Karpas-422 (cell line): ENCODE results near the gene CRABP2. TPM values are rescaled to one million over a fixed set of nuclear protein-coding genes. Genes with fewer than 3 reads are reported as not detected.

Source experiments
- DNase-seq: peaks from one replicate; pipeline ENCODE4 v3.0.0-alpha.2; 2015
- H2AFZ ChIP-seq: fragments of 200-600 bp; sonication (generic); 2 replicates; pipeline ENCODE4 v1.6.1; 2014; ENCODE audit warnings: antibody characterized with exemption, low read length, mixed read lengths
- H3K27ac ChIP-seq: fragments of 200-600 bp; sonication (generic); 2 replicates; pipeline ENCODE4 v1.5.1; 2014; ENCODE audit warnings: mild to moderate bottlenecking, low read length, moderate library complexity
- H3K27me3 ChIP-seq: fragments of 200-600 bp; sonication (generic); 2 replicates; pipeline ENCODE4 v1.6.1; 2014; ENCODE audit warnings: low read length, mixed read lengths
- H3K36me3 ChIP-seq: fragments of 200-600 bp; sonication (generic); 2 replicates; pipeline ENCODE4 v1.6.1; 2014; ENCODE audit warnings: low read length, mixed read lengths; ENCODE audit not compliant: insufficient read depth
- H3K4me1 ChIP-seq: fragments of 200-600 bp; sonication (generic); 2 replicates; pipeline ENCODE4 v1.6.1; 2014; ENCODE audit warnings: mild to moderate bottlenecking, low read length, mixed read lengths
- H3K4me2 ChIP-seq: fragments of 200-600 bp; sonication (generic); 2 replicates; pipeline ENCODE4 v1.6.1; 2014; ENCODE audit warnings: low read length, low read depth, mild to moderate bottlenecking; ENCODE audit not compliant: poor library complexity, severe bottlenecking
- H3K4me3 ChIP-seq: fragments of 200-600 bp; sonication (generic); 2 replicates; pipeline ENCODE4 v1.5.1; 2014; ENCODE audit warnings: mild to moderate bottlenecking, antibody characterized with exemption, low read length, mixed read lengths
- H3K79me2 ChIP-seq: fragments of 200-600 bp; sonication (generic); 2 replicates; pipeline ENCODE4 v1.6.1; 2014; ENCODE audit warnings: mild to moderate bottlenecking, low read length, mixed read lengths
- H3K9ac ChIP-seq: fragments of 200-600 bp; sonication (generic); 2 replicates; pipeline ENCODE4 v1.6.0; 2014; ENCODE audit warnings: low read length
- H3K9me2 ChIP-seq: fragments of 200-600 bp; sonication (generic), shearing (Covaris generic); replicated peaks from 2 replicates; pipeline ENCODE4 v1.6.0; 2014; ENCODE audit warnings: mild to moderate bottlenecking, low read length, moderate library complexity; ENCODE audit not compliant: insufficient read depth
- H3K9me3 ChIP-seq: fragments of 300-700, 200-600 bp; sonication (generic); 2 replicates; pipeline ENCODE4 v1.6.1; 2014; ENCODE audit warnings: low read length, mixed read lengths
- H4K20me1 ChIP-seq: fragments of 200-600 bp; sonication (generic); 2 replicates; pipeline ENCODE4 v1.6.1; 2014; ENCODE audit warnings: mild to moderate bottlenecking, antibody characterized with exemption, low read length, low read depth; ENCODE audit not compliant: insufficient read depth
- total RNA-seq: library from RNA; depleted of rRNA; stranded (reverse); fragments of >200 nt; shearing (Covaris generic); gene quantifications from 2 replicates; pipeline ENCODE4 v1.2.3, GENCODE V29; 2014; ENCODE audit warnings: low replicate concordance

The CRABP2 gene
- total RNA-seq, 1 experiment from 2014 or later: 0.56 TPM

DNA sequence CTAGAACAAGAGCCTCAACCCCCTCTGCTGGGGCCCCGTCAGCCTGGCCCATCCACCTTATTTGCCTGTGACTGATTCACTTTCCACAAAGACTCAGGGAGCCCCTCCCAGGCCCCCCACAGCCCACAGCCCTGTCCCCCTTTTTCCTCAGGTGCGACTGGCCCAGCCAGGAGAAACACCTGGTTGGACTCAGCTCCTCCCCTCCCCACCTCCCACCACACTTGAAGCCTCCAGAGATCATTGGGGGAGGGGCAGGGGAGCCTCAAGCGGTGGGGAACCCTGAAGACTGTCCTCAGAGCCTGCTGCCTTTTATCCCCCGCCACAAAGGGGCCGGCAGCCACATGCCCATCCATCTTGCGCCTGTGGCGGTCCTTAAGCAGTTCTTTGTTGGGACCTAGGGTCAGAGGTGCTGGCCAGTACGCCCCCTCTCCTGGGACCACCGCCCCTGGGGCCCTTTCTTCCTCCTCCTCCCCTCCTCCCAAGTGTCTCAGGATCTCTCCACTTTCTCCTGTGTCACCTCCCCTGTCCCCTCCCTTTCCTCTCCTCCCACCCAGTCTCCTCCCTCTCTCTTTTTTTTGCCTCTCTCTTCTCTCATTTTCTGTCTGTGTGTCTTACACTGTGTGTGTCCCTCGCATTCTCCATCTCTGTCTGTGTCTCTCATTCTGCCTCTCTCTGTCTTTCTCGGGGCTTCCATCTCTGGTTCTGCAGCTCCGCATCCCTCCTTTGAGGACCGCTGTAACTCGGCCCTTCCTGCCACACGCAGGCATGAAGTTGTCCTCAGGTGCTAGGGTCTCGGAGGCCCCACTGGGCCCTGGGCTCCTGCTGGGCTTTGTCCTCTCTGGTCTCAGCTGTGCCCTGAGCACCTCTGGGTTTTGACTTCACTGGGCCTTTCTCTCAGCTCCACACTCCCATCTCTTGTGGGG lies 12.2 kb downstream of the CRABP2 start:
- H3K4me2 ChIP-seq: no peak overlapping the region
- no peak overlapping the region for H2AFZ ChIP-seq
- H3K4me1 ChIP-seq: peaks cover 9% of the 10 kb centered on the region
- H3K9ac ChIP-seq: no peak overlapping the region
- H3K27me3 ChIP-seq: no peaks in the 10 kb centered on the region
- no peaks in the 10 kb centered on the region for H4K20me1 ChIP-seq
- no peaks in the 10 kb centered on the region for H3K9me2 ChIP-seq
- no peak overlapping the region for H3K4me3 ChIP-seq
- DNase-seq: no peak
- H3K36me3 ChIP-seq: no peaks in the 10 kb centered on the region
- H3K9me3 ChIP-seq: no peaks in the 10 kb centered on the region
- H3K27ac ChIP-seq: no peak overlapping the region
- no peaks in the 10 kb centered on the region for H3K79me2 ChIP-seq

- peaks cover 9% of the 10 kb centered on the region for H3K4me1 ChIP-seq
- no peak overlapping the region for H3K4me3 ChIP-seq
- no peaks in the 10 kb centered on the region for H3K36me3 ChIP-seq
- H3K27ac ChIP-seq: no peak overlapping the region
- H3K9me3 ChIP-seq: no peaks in the 10 kb centered on the region
- no peaks in the 10 kb centered on the region for H4K20me1 ChIP-seq
- no peak for DNase-seq
- no peaks in the 10 kb centered on the region for H3K79me2 ChIP-seq
- no peak overlapping the region for H3K4me2 ChIP-seq
- H2AFZ ChIP-seq: no peak overlapping the region
- H3K9me2 ChIP-seq: no peaks in the 10 kb centered on the region
- no peak overlapping the region for H3K9ac ChIP-seq
- H3K27me3 ChIP-seq: no peaks in the 10 kb centered on the region
These were observed 12.9 kb downstream of the CRABP2 start for GRCh38 chr1:156692441-156692924.

DNA sequence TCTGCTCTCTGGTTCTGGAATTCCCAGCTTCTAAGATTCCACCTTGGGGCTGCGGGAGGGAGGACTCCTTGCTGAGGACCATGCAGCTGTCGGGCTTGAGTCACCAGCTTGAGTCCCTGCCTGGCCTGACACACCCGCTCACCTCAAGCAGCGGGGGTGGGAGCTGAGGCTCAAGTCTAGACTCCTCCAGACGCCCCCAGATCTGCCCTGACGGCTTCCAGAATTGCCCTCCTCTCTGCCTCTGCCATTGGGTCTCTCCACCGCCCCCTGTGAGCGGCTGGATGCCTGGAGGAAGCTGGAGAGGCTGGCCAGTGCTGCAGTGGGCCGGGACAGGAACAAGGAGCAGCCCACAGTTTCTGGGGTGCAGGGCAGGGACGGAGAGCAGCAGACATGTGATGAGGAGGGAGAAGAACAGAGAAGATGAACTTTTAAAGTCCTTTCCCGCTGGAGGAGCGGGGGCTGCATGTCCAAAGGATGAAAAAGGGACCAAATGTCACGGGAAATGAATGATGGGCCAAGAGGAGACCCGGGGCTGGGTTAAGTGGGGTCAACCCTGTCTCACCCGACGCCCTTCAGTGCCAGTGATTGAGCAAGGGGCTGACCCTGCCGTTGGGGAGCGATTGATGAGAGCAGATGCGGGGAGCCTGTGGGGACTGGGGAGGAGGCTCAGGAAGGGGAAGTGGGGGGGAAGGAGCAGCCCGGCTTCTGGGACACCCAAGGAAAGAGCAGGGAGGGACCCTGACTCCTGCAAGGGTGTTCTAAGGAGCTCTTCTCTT lies 13.5 kb downstream of the CRABP2 start:
- Histone ChIP-seq H3K9ac (no peak overlapping the region), H3K36me3 (no peaks in the 10 kb centered on the region), H3K9me3 (no peaks in the 10 kb centered on the region), H3K4me2 (no peak overlapping the region), H3K9me2 (no peaks in the 10 kb centered on the region), H3K27ac (no peak overlapping the region), H3K79me2 (no peaks in the 10 kb centered on the region), H4K20me1 (no peaks in the 10 kb centered on the region), H2AFZ (no peak overlapping the region), H3K4me1 (peaks cover 9% of the 10 kb centered on the region), H3K27me3 (no peaks in the 10 kb centered on the region), H3K4me3 (no peak overlapping the region)
- DNase-seq: no peak

GRCh38 chr1:156691191-156691590 lies 14.2 kb downstream of the CRABP2 start:
- Histone ChIP-seq H3K4me2 (no peak overlapping the region), H3K27me3 (no peaks in the 10 kb centered on the region), H3K9ac (no peak overlapping the region)

DNA sequence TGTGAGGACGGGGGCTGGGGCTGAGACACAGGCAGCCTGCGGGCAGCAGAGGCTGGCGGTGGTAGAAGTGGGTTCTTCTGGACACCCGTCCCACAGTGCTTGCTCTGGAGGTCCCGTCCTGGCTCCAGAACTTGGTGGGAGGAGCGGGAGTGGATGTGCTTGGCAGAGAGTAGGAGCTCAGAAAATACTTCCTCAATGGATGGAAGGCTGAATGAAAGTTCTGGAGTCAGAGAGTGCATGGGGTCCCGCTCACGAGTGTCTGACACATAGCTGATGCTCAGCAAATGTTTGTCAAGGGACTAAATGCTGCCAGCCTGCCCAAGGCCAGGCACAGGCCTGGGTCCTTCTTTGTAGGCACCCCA lies 14.7 kb downstream of the CRABP2 start:
- no peaks in the 10 kb centered on the region for H3K9me3 ChIP-seq
- H3K9me2 ChIP-seq: no peaks in the 10 kb centered on the region
- H4K20me1 ChIP-seq: no peaks in the 10 kb centered on the region
- no peaks in the 10 kb centered on the region for H3K79me2 ChIP-seq
- no peaks in the 10 kb centered on the region for H3K36me3 ChIP-seq
- H3K27me3 ChIP-seq: no peaks in the 10 kb centered on the region
- H3K4me2 ChIP-seq: no peak overlapping the region
- H3K9ac ChIP-seq: no peak overlapping the region
- no peak overlapping the region for H2AFZ ChIP-seq
- no peak overlapping the region for H3K27ac ChIP-seq
- H3K4me3 ChIP-seq: no peak overlapping the region
- DNase-seq: no peak
- peaks cover 9% of the 10 kb centered on the region for H3K4me1 ChIP-seq

More at GRCh38 chr1:156691191-156691590, 14.2 kb downstream of the CRABP2 start:
- H3K36me3 ChIP-seq: no peaks in the 10 kb centered on the region
- H3K27ac ChIP-seq: no peak overlapping the region
- H3K9me3 ChIP-seq: no peaks in the 10 kb centered on the region
- no peak for DNase-seq
- no peaks in the 10 kb centered on the region for H4K20me1 ChIP-seq
- H3K9me2 ChIP-seq: no peaks in the 10 kb centered on the region
- H3K79me2 ChIP-seq: no peaks in the 10 kb centered on the region
- H2AFZ ChIP-seq: no peak overlapping the region
- H3K4me1 ChIP-seq: peaks cover 9% of the 10 kb centered on the region
- H3K4me3 ChIP-seq: no peak overlapping the region

DNA sequence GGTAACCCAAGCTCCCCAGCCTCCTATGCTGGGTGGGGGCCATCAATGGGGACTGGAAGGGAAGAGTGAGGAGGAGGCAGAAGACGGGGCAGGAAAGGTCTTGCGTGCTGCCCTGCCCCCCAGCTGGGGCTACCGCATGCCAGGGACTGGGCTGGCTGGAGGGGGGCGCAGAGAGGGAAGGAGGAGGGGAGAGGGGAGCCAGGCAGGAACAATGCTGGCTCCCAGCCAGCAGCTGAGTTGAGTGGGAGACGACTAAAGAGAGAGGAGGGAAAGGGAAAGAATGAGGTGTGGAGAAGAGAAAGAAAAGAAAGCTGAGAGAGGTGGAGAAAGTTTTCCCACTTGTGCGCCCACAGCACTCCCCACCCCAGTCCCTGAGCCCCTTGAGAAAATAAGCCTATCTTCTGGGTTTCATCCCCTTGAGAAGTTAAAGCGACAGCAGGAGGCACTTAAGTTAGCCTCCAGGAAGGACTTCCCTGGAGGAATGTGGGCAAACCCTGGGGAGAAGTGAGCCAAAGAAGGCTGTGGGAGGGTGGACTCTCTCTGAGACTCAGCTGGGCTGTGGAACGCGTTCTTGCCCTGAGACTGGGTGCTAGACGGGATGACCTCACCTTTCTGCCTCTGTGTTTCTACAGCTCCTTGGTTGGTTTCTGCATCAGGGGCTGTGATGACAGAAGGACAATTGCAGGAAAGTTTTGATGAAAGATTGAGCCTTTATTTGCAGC lies 15.3 kb downstream of the CRABP2 start:
- H3K4me3 ChIP-seq: no peak overlapping the region
- H3K4me2 ChIP-seq: no peak overlapping the region
- no peaks in the 10 kb centered on the region for H3K79me2 ChIP-seq
- H3K9me2 ChIP-seq: no peaks in the 10 kb centered on the region
- no peak overlapping the region for H3K27ac ChIP-seq
- H4K20me1 ChIP-seq: no peaks in the 10 kb centered on the region
- no peak overlapping the region for H3K9ac ChIP-seq
- peaks cover 9% of the 10 kb centered on the region for H3K4me1 ChIP-seq
- H3K36me3 ChIP-seq: no peaks in the 10 kb centered on the region
- no peak for DNase-seq
- H3K27me3 ChIP-seq: no peaks in the 10 kb centered on the region
- H2AFZ ChIP-seq: no peak overlapping the region
- no peaks in the 10 kb centered on the region for H3K9me3 ChIP-seq

GRCh38 chr1:156689035-156689952 lies 16.1 kb downstream of the CRABP2 start:
- Histone ChIP-seq H3K9me2 (no peaks in the 10 kb centered on the region), H3K9ac (no peak overlapping the region), H3K36me3 (no peaks in the 10 kb centered on the region), H3K27ac (no peak overlapping the region), H4K20me1 (no peaks in the 10 kb centered on the region), H3K9me3 (no peaks in the 10 kb centered on the region), H3K4me2 (peak overlapping the region; percentile 21), H3K79me2 (no peaks in the 10 kb centered on the region), H3K27me3 (no peaks in the 10 kb centered on the region), H2AFZ (no peak overlapping the region), H3K4me1 (peaks cover 9% of the 10 kb centered on the region), H3K4me3 (no peak overlapping the region)
- peak; percentile 93 for DNase-seq
